Adrenal gland (tissue), 12 donors: ENCODE results near the gene CPSF7. TPM values are rescaled to one million over a fixed set of nuclear protein-coding genes. Genes with fewer than 3 reads are reported as not detected.

Experiments used
- DNase-seq, 7 donors: peaks; one replicate each; pipeline ENCODE4 v3.0.0-alpha.2; 2019 to 2020
- H3K27ac ChIP-seq, 5 donors: fragments of 200-600 bp; sonication (generic) in 4 of 5; 1 replicate in 3 of 5; 2 replicates in 2 of 5; pipeline versions ENCODE4 v1.5.1 to v1.8.0; 2016 to 2020; ENCODE audit warnings: mild to moderate bottlenecking in 1 of 5
- H3K27me3 ChIP-seq: fragments of 200-600 bp; 2 replicates; pipeline ENCODE4 v1.8.0; 2021
- H3K36me3 ChIP-seq, 2 donors: fragments of 200-600 bp; replicated peaks in 1 of 2; 1 replicate in 1 of 2; 2 replicates in 1 of 2; pipeline versions ENCODE4 v1.5.1 to v1.8.0; 2018 to 2022
- H3K4me1 ChIP-seq, 2 donors: fragments of 200-600 bp; replicated peaks in 1 of 2; 1 replicate in 1 of 2; 2 replicates in 1 of 2; pipeline versions ENCODE4 v1.5.1 to v1.8.0; 2018 to 2021
- H3K4me3 ChIP-seq, 4 donors: fragments of 200-600 bp; sonication (generic) in 3 of 4; one replicate each; pipeline ENCODE4 v1.5.1; 2016 to 2018
- H3K9me3 ChIP-seq, 3 donors: fragments of 200-600 bp; sonication (generic) in 1 of 3; replicated peaks in 1 of 3; 1 replicate in 2 of 3; 2 replicates in 1 of 3; pipeline versions ENCODE4 v1.5.1 to v1.8.0; 2016 to 2021
- CTCF ChIP-seq, 6 experiments: fragments of 450-650 bp in 4 of 6; fragments of 200-600 bp in 2 of 6; sonication (generic) in 1 of 6; IDR thresholded peaks; 1 replicate in 5 of 6; 2 replicates in 1 of 6; pipeline versions ENCODE4 v1.5.1 to v1.8.0; 2016 to 2021; ENCODE audit warnings: antibody characterized with exemption in 6 of 6, mild to moderate bottlenecking in 2 of 6, moderate library complexity in 1 of 6
- POLR2A ChIP-seq, 2 donors: fragments of 450-650 bp; IDR thresholded peaks; one replicate each; pipeline ENCODE4 v1.6.1; 2017; ENCODE audit warnings: antibody characterized with exemption in 2 of 2, mild to moderate bottlenecking in 2 of 2, moderate library complexity in 1 of 2
- WGBS, 4 donors: extraction: QIAGEN DNeasy Blood & Tissue Kit in 2 of 4; methylation state at CpG; one replicate each; pipeline versions ENCODE4 v1.1.5 to v1.1.7; 2013 to 2017; 5-methylcytosine and 5-hydroxymethylcytosine counted together
- intact Hi-C, 2 donors: fragments of 100-400 bp; cut with DNase I; formaldehyde crosslinking; loops; one replicate each; pipeline versions ENCODE4 v1.14.1 to v1.15.0; 2022 to 2023
- polyA plus RNA-seq, 3 donors: library from polyadenylated mRNA; stranded (reverse); fragments of 200-250 nt in 2 of 3; fragments of 350-450 nt in 1 of 3; fragmentation: Illumina TruSeq in 1 of 3; extraction: RNeasy Lipid Tissue Mini Kit (QIAGEN cat#74804) in 1 of 3; gene quantifications; one replicate each; pipeline ENCODE4 v1.2.3, GENCODE V29; 2013 to 2014
- total RNA-seq, 9 donors: library from RNA; depleted of rRNA in 4 of 9; stranded (reverse); fragments of >200 nt in 4 of 9; fragments of 120-200 nt in 1 of 9; fragmentation: NEBNext Ultra II Directional in 1 of 9; extraction: Animal tissue kit (Norgen Biotek cat#: 25700) in 1 of 9; gene quantifications; one replicate each; pipeline versions ENCODE4 v1.1.0 to v1.2.4, GENCODE V29; 2013 to 2023
- donor health status: healthy with polysubstance abuse.
- donor health status: Bipolar disorder and iron deficiency.
- donor health status: DM: yes; HTN: yes; CAD: no.
- donor health status: DM: no; HTN: no; CAD: no.
- donor health status: DM: no; HTN: no; CAD: no.
- donor health status: DM: yes; HTN: yes; CAD: no.

Gene CPSF7
- total and polyA plus RNA-seq, 12 donors: 24.6 to 93.5 (median 71.9) TPM

- Histone ChIP-seq H3K36me3 (peaks cover 0 to 28% of the 10 kb centered on the region in 2 donors), H3K27me3 (no peaks in the 10 kb centered on the region), H3K9me3 (no peaks in the 10 kb centered on the region), H3K4me1 (peaks cover 52 to 75% of the 10 kb centered on the region in 2 donors), H3K4me3 (peak within 1 kb of the TSS; percentile 26 to 80 (median 58)), H3K27ac (peak within 1 kb of the TSS; percentile 80 to 98 (median 97))
- peak; percentile 91 to 96 (median 94) for DNase-seq
- TF ChIP-seq POLR2A (IDR thresholded peaks at IDR 0.05) (peak; percentile 97), CTCF (IDR thresholded peaks at IDR 0.05) (no peak)
- intact Hi-C loops: no loop called here
- WGBS, 4 donors: 0 to 1% (median 0%) methylated on average over 2 to 63 of the region's 63 CpGs
Observed at GRCh38 chr11:61361741-61362541, 67.8 kb downstream of the CPSF7 start, which contains the start of the genes CYB561A3 and TMEM138. Gene CYB561A3, minus strand, starts transcription at chr11:61361882. Its CDS starts 5,169 bp downstream, at chr11:61356713. Gene TMEM138, plus strand, starts transcription at chr11:61362374. Its CDS starts 2,017 bp downstream, at chr11:61364391.

- Histone ChIP-seq H3K4me1 (peaks cover 50 to 74% of the 10 kb centered on the region in 2 donors), H3K27me3 (no peaks in the 10 kb centered on the region), H3K9me3 (no peaks in the 10 kb centered on the region), H3K36me3 (peaks cover 0 to 21% of the 10 kb centered on the region in 2 donors), H3K27ac (peak overlapping the region; percentile 80 to 98 (median 97)), H3K4me3 (peak overlapping the region; percentile 12 to 80 (median 58))
- TF ChIP-seq CTCF (IDR thresholded peaks at IDR 0.05): no peak
- no peak for TF ChIP-seq POLR2A (IDR thresholded peaks at IDR 0.05)
- 2 to 5% (median 3%) methylated on average over 10 to 22 of the region's 22 CpGs for WGBS, 4 donors
- no peak for DNase-seq
- intact Hi-C loops: no loop called here
Observed at GRCh38 chr11:61361237-61361740, 68.5 kb downstream of the CPSF7 start.

- H3K27ac ChIP-seq: peak overlapping the region; percentile 32 to 98 (median 97)
- no peaks in the 10 kb centered on the region for H3K9me3 ChIP-seq
- TF ChIP-seq POLR2A (IDR thresholded peaks at IDR 0.05): peak; percentile 5 to 10
- no peak for TF ChIP-seq CTCF (IDR thresholded peaks at IDR 0.05)
- peak overlapping the region in 1 of 4 donors; percentile 80 for H3K4me3 ChIP-seq
- H3K4me1 ChIP-seq: peaks cover 48 to 69% of the 10 kb centered on the region in 2 donors
- H3K27me3 ChIP-seq: no peaks in the 10 kb centered on the region
- DNase-seq: no peak
- H3K36me3 ChIP-seq: peaks cover 0 to 11% of the 10 kb centered on the region in 2 donors
- intact Hi-C loops: no loop called here
- WGBS, 4 donors: 58 to 82% (median 79%) methylated on average over 6 of the region's 6 CpGs
Observed at GRCh38 chr11:61359516-61359915, 70.3 kb downstream of the CPSF7 start.

GRCh38 chr11:61358566-61358965, 71.2 kb downstream of the CPSF7 start:
- TF ChIP-seq CTCF (IDR thresholded peaks at IDR 0.05): no peak
- TF ChIP-seq POLR2A (IDR thresholded peaks at IDR 0.05): no peak
- WGBS, 4 donors: 90 to 99% (median 97%) methylated on average over 10 to 11 of the region's 11 CpGs
- Histone ChIP-seq H3K4me1 (peaks cover 43 to 69% of the 10 kb centered on the region in 2 donors), H3K27me3 (no peaks in the 10 kb centered on the region), H3K36me3 (peaks cover 0 to 11% of the 10 kb centered on the region in 2 donors), H3K4me3 (no peak overlapping the region), H3K9me3 (no peaks in the 10 kb centered on the region), H3K27ac (peak overlapping the region in 3 of 5 donors; percentile 47 to 98 (median 95))
- DNase-seq: no peak
- intact Hi-C loops: no loop called here
